ENCODE measurements around the gene POFUT2.

POFUT2 gene

GRCh38 chr21:45228656-45229240, 58.9 kb downstream of the POFUT2 start:
- in situ Hi-C loops (cut with MboI; ENCODE audit: low sequenced_read_pairs), result no loop called here

- in situ Hi-C loops (cut with MboI; ENCODE audit: low sequenced_read_pairs), result no loop called here
Observed at GRCh38 chr21:45228171-45228641, 59.5 kb downstream of the POFUT2 start.

- in situ Hi-C loops (cut with MboI; ENCODE audit: low sequenced_read_pairs), result no loop called here
Observed at GRCh38 chr21:45227735-45228134, 60.0 kb downstream of the POFUT2 start.

DNA sequence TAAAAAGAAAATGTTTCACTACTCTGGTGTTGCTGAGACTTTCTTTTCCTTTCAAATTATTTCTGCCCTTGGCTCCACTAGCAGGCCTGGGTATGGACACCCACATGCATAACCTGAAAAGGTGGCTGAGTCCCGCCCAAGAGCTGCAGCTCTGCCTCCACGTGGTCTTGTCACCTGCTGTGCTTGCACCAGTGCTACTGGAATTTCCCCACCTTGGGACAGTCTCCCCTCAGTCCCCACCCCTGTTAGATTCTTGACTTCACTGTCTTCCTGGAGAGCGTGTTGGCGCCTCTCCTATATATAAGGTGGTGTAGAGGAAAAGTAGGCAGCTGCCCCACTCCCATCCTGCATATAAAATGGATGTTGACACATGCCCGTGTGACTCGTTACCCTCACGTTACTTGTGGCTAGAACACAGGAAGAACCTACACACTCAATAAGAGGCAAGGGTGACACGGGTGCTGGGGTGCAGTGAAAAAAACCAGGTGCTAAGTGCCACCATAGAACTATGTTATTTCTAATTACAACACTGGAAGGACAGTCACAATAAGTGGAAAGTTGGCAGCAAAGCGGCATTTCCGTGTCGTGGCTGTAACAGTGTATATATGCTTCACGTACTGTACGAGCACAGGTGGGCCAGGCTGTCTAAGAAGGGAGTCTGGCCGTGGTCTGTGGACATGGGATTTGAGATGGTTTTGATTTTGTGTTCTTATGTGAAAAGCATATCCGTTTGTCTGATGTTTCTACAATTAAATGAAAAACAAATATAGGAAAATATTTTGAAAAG, 61.0 kb downstream of the POFUT2 start:
- in situ Hi-C loops (cut with MboI; ENCODE audit: low sequenced_read_pairs), result no loop called here

DNA sequence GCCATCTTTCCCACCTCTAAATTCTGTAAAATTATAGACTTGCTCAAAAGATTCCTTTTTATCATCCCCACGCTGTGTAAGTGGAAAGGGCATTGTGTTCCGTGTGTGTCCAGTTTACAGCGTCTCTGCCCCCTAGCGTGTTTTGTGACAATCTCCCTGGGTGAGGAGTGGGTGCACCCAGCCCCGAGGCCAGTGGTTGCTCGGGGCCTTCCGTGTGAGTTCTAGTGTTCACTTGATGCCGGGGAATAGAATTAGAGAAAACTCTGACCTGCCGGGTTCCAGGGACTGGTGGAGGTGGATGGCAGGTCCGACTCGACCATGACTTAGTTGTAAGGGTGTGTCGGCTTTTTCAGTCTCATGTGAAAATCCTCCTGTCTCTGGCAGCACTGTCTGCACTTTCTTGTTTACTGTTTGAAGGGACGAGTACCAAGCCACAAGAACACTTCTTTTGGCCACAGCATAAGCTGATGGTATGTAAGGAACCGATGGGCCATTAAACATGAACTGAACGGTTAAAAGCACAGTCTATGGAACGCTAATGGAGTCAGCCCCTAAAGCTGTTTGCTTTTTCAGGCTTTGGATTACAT, 61.9 kb downstream of the POFUT2 start:
- in situ Hi-C loops (cut with MboI; ENCODE audit: low sequenced_read_pairs), result no loop called here

DNA sequence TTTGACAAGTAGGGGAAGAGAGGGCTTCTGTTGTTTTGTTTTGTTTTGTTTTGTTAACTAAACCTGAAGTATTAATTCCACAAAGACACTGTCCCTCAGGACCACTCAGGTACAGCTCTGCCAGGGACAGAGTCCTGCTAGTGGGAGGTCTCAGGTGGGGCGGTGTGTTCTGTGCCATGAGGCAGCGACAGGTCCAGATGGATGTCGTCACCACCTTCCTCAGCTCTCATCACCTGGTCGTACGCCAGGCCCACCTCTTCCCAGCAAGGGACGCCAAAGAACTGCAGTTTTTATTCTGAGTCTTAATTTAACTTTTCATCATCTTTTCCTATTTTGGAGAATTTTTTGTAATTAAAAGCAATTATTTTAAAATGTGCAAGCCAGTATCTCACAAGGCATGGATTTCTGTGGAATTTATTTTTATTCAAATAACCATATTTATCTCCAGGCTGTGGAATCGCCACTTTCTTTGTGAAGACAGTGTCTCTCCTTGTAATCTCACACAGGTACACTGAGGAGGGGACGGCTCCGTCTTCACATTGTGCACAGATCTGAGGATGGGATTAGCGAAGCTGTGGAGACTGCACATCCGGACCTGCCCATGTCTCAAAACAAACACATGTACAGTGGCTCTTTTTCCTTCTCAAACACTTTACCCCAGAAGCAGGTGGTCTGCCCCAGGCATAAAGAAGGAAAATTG, 62.5 kb downstream of the POFUT2 start:
- in situ Hi-C loops (cut with MboI; ENCODE audit: low sequenced_read_pairs), result no loop called here

DNA sequence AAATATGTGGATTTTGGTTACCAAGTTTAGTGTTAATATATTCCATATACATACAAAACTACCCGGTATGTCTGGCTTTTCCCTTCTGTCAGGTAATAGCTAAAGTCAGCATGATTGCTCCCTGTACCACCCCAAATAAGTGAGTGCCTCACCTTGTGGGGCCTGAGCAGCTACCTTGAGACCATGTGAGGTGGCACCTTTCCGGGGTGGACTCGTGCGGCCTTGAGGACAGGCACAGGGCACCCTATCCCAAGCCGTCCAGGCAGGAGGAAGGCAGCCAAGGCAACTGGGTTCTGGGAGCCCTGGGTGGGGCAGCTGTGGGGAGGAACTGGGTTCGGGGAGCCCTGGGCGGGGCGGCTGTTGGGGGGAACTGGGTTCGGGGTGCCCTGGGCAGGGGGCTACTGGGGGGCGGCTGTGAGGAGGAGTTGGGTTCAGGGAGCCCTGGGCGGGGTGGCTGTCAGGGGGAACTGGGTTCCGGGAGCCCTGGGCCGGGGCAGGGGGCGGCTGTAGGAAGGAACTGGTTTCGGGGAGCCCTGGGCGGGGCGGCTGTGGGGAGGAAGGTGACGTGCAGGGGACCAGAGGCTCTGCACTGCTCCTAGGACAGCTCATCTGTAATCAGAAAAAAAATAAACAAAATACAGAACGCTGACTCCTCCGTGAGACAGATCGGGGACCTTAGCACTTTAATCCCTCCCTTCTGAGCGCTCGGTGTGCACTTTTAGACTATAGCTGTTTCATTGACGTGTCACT, 63.3 kb downstream of the POFUT2 start:
- in situ Hi-C loops (cut with MboI; ENCODE audit: low sequenced_read_pairs), result no loop called here

DNA sequence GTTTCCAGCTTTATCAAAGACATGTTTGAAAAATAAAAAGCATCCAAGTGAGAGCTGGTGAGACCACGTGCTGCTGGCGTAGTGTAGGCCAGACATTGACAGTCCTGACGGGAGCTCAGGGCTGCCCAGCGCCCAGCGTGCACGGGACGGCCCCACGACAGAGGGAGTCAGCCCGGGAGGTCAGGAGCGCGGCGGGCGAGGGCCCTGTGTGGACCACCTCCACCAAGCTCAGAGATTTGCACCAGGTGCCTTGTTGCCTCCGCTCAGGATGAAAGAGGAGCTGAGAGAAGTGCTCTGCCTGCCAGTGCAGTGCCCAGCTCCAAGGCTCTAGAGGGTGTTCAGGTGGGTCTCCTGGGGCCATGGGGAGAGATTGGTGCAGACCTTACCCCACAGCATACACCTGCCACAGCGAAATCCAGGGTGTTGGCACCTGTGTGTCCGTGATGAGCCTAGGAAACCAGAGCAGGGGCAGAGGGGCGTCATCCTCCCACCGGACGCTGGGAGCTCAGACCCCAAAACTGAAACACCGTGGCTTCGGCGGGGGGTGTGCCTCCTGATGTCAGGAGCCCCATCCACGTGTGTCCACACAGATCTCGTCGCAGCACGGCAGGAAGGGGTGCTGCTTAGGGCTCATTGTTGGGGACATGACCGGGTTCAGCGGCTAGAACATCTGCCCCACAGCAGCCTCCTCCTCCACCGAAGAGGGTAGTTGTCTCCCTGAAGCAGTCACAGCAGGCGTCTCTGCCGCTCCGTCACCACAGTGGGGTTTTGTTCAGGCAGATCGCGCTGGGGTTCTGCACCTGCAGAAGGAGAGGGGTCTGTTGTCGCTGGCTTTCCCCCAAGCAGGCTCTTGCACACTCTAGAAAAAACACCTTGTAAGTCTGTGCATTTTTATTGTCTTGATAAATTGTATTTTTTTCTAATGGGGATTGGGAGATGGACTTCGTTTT, 64.2 kb downstream of the POFUT2 start:
- in situ Hi-C loops (cut with MboI; ENCODE audit: low sequenced_read_pairs), result no loop called here

GRCh38 chr21:45222001-45222400, 65.7 kb downstream of the POFUT2 start:
- in situ Hi-C loops (cut with MboI; ENCODE audit: low sequenced_read_pairs), result no loop called here

DNA sequence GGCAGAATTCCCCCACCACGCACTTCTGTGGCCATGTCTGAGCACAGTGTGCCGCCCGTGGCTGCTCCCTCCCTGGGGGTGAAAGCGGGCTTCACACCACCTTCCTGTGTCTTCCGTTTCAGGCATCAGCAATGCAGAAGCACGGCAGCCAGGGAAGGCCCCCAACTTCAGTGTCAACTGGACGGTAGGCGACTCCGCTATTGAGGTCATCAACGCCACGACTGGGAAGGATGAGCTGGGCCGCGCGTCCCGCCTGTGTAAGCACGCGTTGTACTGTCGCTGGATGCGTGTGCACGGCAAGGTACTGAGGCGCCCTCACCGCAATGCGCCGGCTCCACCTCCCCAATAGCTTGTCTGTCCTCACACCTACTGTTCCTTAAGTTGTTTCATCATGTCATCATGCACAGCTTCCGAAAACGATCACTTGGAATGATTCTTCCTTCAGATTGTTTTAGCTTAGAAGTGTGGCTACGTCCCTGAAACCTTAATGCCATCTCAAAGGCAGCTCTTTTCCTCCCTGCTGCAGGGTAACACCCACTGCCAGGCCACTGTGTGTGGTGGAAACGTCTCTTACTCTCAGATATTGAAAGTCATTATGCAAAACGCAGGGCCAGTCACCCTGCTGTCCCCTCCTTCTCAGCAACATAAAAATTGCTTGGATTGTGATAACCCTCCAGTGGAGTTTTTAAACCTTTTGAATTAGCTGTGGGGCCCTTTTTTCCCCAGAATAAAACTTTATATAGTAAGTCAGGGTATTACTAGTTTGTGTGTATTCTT, 66.8 kb downstream of the POFUT2 start:
- in situ Hi-C loops (cut with MboI; ENCODE audit: low sequenced_read_pairs), result no loop called here

GRCh38 chr21:45220071-45220481, 67.6 kb downstream of the POFUT2 start:
- in situ Hi-C loops (cut with MboI; ENCODE audit: low sequenced_read_pairs), result no loop called here

- in situ Hi-C loops (cut with MboI; ENCODE audit: low sequenced_read_pairs), result no loop called here
Observed at GRCh38 chr21:45219517-45219916, 68.2 kb downstream of the POFUT2 start.

- in situ Hi-C loops (cut with MboI; ENCODE audit: low sequenced_read_pairs), result no loop called here
Observed at GRCh38 chr21:45217010-45217409, 70.7 kb downstream of the POFUT2 start.

DNA sequence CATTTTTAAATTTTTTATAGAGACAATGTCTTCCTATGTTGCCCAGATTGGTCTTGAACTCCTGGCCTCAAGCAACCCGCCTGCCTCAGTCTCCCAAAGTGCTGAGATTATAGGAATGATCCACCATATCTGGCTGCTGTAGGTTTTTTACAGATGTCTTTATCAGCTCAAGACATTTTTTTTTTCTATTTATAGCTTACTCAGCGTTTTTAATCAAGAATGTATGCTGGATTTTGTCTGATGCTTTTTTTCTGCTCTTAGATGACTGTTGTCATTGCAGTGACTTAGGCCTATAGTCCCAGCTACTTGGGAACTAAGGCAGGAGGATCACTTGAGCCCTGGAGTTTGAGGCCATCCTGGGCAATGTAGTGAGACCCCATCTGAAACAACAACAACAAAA, 72.5 kb downstream of the POFUT2 start:
- in situ Hi-C loops (cut with MboI; ENCODE audit: low sequenced_read_pairs), result no loop called here

Data from HL-60/S4 treated with phorbol 12-myristate 13-acetate at 8.2 ng/mL for 4 days and 3 days (cell line).